GM12801 (cell line): ENCODE measurements around the gene KIF12.

Experiments used
- CTCF ChIP-seq: IDR thresholded peaks from one replicate; pipeline ENCODE4 v1.5.1; 2011; ENCODE audit warnings: control low read depth; ENCODE audit not compliant: insufficient read length; ENCODE audit errors: extremely low read depth

The KIF12 gene

GRCh38 chr9:114090798-114091197 lies 8.3 kb downstream of the KIF12 start:
- no peak for TF ChIP-seq CTCF

GRCh38 chr9:114089206-114089840 lies 9.8 kb downstream of the KIF12 start:
- no peak for TF ChIP-seq CTCF

- no peak for TF ChIP-seq CTCF
These were observed 10.4 kb downstream of the KIF12 start for GRCh38 chr9:114088571-114089170.

GRCh38 chr9:114087721-114088120 lies 11.4 kb downstream of the KIF12 start:
- TF ChIP-seq CTCF, result no peak

- no peak for TF ChIP-seq CTCF
These were observed 12.5 kb downstream of the KIF12 start for GRCh38 chr9:114086607-114087006.

- TF ChIP-seq CTCF, result no peak
These were observed 13.1 kb downstream of the KIF12 start for GRCh38 chr9:114086009-114086408.

- TF ChIP-seq CTCF, result no peak
These were observed 13.7 kb downstream of the KIF12 start for GRCh38 chr9:114085387-114085789.
